Heart left ventricle (tissue), 13 donors: ENCODE data around the gene RASL11B.

Experiments used
- CTCF ChIP-seq, 12 donors: fragments of 200-600 bp; sonication (generic) in 4 of 12; IDR thresholded peaks; one replicate each; pipeline versions ENCODE4 v1.5.0 to v1.8.0; 2018 to 2022; ENCODE audit warnings: antibody characterized with exemption in 12 of 12, mild to moderate bottlenecking in 5 of 12
- POLR2A ChIP-seq, 2 donors: fragments of 450-650 bp; IDR thresholded peaks; one replicate each; pipeline ENCODE4 v1.6.1; 2017; ENCODE audit warnings: antibody characterized with exemption in 2 of 2, mild to moderate bottlenecking in 2 of 2, moderate library complexity in 2 of 2
- donor health status: ischemic (EF 13 %, LVEDD 7.1; RV severe dilation, severe dysfunction).
- donor health status: DM: no; HTN: yes; CAD: no.
- donor health status: DM: no; HTN: no; CAD: no.
- donor health status: ischemic (EF 25% LVEDD 6.9; RV normal size, moderate dysfunction).
- donor health status: ischemic (EF 25% LVEDD 5.7; RV mildly dilated, moderate dysfunction).
- donor health status: ischemic (EF 35%, LVEDD 5.7; RV mildly dilated, moderate dysfunction).
- donor health status: nonischemic (EF 11% LVEDD 7.7; RV severe dilation, severe dysfunction).
- donor health status: DM: yes; HTN: yes; CAD: no.
- donor health status: PGD.
- donor health status: ischemic (EF 29% LVEDD 5.4; RV normal size, mild dysfunction).
- donor health status: nonischemic (EF 23%, LVEDD 6.1; RV moderate dilation, normal function).

- no peak for TF ChIP-seq CTCF (IDR thresholded peaks at IDR 0.05)
- TF ChIP-seq POLR2A (IDR thresholded peaks at IDR 0.05) = no peak
Observed at GRCh38 chr4:52824270-52824602, 37.9 kb upstream of the RASL11B start.
